RKO (cell line): Measurements from ENCODE around the gene LILRA2.
"Not testable (repeated sequence)": the region's sequence is repeated elsewhere in the genome, so short reads cannot be mapped to it uniquely, and the experiment has no call there.

Experiments
- DNase-seq: peaks from one replicate; pipeline ENCODE4 v3.0.0-alpha.2; 2016; ENCODE audit warnings: low spot score

The LILRA2 gene

DNA sequence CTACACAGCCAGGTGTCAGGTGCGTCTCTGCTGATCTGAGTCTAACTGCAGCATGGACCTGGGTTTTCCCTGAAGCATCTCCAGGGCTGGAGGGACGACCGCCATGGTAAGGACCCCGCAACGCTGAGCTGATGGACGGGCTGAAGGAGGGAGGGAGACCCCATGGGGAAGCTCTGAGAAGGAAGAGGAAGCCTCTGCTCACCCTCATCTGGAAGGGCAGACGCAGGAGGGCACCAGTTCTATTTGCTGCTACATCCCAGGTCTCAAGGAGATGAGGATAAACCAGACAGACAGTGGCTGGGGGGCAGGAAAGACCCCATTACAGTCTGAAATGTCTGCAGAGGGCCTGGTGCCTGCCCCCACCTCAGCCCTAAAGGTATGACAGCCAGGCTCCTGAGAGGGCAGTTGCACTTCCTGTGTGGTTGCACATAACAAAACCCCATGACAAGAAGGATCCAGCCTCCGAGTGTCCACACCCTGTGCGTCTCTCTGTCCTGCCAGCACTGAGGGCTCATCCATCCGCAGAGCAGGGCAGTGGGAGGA, at the start of gene LILRA2:
LILRA2 (plus strand) TSS at position 461 of the 543 bp plus-strand sequence. CDS start 89 bp downstream, outside the sequence.
- no peak for DNase-seq

- no peak for DNase-seq
Measured at GRCh38 chr19:54525636-54526035, 48.0 kb upstream of the LILRA2 start.

- no peak for DNase-seq
Measured at GRCh38 chr19:54526972-54527371, 46.6 kb upstream of the LILRA2 start.

- no peak for DNase-seq
Measured at GRCh38 chr19:54530866-54531265, 42.7 kb upstream of the LILRA2 start.

GRCh38 chr19:54532528-54532927, 41.1 kb upstream of the LILRA2 start:
- no peak for DNase-seq

- no peak for DNase-seq
Measured at GRCh38 chr19:54533476-54533875, 40.1 kb upstream of the LILRA2 start.

DNA sequence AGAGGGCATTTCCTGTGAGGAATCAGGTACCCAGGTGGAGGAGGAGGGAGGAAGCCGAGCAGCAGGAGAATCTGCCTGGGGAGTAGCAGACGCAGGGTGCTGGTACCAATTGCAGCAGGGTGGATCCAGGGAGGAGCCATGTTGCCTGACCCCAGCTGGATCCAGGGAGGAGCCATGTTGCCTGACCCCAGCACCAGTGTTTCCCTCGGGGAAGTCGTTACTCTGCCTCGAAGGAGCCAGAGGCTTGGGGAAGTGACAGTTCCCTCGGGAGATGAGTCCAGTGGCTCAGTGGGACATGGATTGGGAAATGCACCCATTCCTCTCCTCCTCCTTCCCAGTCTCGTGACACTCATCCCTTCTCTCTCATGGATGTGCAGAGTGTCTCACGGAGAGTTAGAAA, 39.4 kb upstream of the LILRA2 start:
- DNase-seq = no peak

- no peak for DNase-seq
Measured at GRCh38 chr19:54535601-54536000, 38.0 kb upstream of the LILRA2 start.

DNA sequence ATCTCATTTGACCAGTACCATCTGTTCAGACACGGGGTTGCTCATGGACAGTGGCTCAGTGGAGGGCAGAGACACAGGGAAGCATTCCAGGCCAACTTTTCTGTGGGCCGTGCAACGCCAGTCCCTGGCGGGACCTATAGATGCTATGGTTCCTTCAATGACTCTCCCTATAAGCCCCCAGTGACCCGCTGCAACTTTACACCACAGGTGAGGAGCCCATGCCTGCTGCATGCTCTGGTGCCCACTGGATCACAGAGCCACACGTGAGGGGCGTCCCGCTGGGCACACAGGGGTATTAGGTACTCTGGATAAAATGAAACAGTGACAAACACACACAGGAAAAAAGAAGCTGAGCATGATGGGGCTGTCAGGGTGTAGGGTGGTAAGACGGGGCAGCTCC, 36.6 kb upstream of the LILRA2 start:
- no peak for DNase-seq

DNA sequence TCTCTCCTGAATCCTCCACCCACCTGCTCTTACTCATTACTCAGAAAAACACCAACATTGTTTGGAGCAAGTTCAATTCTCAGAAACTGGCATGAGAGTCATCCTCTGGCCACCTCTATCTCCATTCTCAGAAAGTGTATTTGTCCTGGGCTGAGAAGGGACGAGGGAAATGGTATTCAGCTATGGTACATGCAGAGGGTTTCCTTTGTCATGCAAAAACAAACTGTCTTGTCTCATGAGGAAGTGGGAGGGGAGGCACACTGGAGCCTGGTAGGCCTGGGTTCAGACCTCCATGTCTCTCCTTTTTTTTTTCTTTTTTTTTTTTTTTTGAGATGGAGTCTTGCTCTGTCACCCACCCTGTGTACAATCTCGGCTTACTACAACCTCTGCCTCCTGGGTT, 31.9 kb upstream of the LILRA2 start:
- DNase-seq = no peak

GRCh38 chr19:54548806-54549205, 24.8 kb upstream of the LILRA2 start:
- no peak for DNase-seq

- DNase-seq = no peak
Measured at GRCh38 chr19:54549224-54549623, 24.4 kb upstream of the LILRA2 start.

GRCh38 chr19:54551293-54551692, 22.3 kb upstream of the LILRA2 start:
- DNase-seq = no peak

GRCh38 chr19:54551950-54552912, 21.4 kb upstream of the LILRA2 start:
- DNase-seq = no peak

DNA sequence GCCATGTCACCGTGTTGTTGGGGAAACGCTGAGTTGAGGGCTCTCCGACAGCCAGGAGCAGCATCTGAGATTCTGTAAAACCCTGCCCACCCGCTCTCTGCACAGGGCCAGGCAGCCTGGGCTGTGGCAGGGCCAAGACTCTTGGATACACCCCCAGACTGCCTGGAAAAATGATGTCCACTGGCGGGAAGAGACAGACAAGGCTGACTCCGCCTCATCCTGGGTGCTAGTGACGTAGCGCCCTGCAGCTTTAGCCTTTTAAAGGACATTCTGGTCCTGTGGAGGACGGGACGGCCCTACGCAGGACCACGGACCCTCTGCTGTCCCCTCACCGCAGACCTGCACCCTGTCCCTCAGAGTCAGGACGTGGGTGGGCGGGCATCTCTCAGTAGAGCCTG, 20.7 kb upstream of the LILRA2 start:
- no peak for DNase-seq

DNA sequence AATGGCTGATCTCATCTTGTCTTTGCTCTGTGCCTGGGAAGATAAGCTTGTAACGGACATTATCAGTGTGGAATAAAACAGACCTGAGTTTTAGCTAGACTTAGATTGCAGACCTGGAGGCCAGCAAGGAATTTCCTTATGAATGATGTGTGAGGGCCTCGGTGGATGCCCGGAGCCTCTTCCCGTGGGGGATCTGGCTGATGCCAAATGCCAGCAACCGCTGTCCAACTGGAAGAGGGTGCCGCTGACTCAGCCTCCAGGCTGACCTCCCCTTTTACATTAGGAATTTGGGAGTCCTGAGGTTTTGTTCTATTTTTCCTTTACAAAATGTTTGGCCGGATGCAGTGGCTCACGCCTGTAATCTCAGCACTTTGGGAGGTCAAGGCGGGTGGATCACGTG, 19.6 kb upstream of the LILRA2 start:
- DNase-seq = no peak

DNA sequence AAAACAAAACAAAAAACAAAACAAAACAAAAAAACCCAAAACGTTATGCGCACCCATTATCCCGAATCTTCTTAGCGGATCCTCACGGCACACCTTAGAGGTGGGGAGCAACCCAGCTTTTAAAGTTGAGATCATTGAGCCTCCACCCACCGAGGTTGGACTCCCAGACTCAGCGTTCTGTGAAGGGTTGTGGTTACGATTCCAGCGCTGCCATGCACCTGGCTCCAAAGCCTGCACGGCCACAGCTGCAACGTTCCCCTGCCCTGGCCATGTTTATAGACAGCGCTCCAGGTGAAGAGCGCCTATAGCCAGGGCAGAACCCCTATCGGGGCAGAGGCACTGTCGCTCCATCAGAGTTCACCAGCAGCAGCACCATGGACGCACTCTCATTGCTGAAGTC, 18.7 kb upstream of the LILRA2 start:
- DNase-seq = no peak

- DNase-seq = no peak
Measured at GRCh38 chr19:54556194-54556593, 17.4 kb upstream of the LILRA2 start.

GRCh38 chr19:54558339-54558738, 15.3 kb upstream of the LILRA2 start:
- peak; percentile 46 for DNase-seq

DNA sequence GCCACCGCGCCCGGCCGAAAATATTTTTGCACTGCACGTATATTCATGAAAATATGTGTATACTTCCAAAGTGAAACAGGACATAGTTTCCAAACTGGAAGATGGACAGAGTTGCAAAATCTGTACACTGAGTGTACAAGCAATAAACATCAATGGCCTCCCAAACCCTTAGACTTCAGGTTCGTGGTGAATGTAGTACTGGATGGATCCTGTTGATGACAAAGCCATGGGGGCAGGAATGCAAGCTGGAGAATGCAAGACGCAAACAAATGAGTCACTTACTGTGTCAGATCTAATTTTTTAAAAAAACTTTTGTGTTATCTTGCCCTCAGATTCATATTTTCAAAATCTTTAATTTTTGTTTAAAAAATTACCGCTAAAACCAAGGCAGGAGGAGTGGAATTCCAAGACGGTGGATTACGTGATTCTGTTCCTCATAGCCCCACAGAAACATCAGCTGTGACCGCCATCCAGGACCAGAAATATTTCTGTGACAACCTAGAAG, 12.7 kb upstream of the LILRA2 start:
- DNase-seq = peak; percentile 35

- DNase-seq = no peak
Measured at GRCh38 chr19:54561840-54562239, 11.8 kb upstream of the LILRA2 start.

DNA sequence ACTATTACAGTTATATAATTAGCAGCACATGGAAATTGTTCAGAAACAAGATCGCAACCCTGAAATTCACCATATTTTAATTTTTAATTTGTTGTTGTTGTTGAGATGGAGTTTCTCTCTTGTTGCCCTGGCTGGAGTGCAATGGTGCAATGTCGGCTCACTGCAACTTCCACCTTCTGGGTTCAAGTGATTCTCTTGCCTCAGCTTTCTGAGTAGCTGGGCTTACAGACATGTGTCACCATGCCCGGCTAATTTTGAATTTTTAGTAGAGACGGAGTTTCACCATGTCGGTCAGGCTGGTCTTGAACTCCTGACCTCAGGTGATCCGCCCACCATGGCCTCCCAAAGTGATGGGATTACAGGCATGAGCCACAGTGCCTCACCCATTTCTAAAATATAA, 10.4 kb upstream of the LILRA2 start:
- DNase-seq = not testable (repeated sequence)

DNA sequence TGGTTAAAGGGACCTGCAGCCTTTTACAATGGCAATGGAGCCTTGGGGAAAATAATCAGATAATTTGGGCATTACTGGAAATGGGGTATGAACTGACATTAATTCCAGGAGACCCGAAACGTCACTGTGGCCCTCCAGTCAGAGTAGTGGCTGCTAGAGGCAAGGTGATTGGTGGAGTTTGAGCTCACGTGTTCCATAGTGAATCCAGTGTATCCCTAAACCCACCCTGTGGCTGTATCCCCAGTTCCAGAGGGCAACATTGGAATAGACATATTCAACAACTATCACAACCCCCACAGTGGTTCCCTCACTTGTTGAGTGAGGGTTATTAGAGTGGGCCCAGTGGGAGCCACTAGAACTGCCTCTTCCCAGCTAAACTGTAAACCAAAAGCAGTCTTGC, 3.3 kb upstream of the LILRA2 start:
- no peak for DNase-seq
